ENCODE data around the gene LRP8. TPM values are rescaled to one million over a fixed set of nuclear protein-coding genes. Genes with fewer than 3 reads are reported as not detected.

The LRP8 gene
- total RNA-seq, 3 donors from 2014 or later = 1.3 to 6.5 (median 1.4) TPM

DNA sequence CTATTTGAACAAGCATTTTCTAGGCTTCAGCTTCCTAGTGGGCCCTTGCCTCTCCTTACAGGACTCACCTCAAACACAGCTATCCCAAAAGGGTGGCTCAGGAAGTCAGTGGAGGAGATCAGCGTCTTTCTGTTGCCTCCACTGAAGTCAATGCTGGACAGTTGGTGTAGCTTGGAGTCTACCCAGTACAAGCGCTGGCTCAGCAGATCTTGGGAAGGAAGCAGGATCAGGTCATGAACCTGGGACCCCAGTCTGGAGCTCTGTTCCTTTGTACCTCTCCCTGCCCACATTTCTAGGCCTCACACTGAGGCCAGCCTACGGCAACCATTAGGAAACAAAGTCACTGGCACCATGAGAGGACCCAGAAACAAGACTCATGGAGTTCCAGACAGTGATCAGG lies 65.9 kb downstream of the LRP8 start:
- Histone ChIP-seq H3K36me3 (ENCODE audit: low read depth) (no peaks in the 10 kb centered on the region), H3K9me3 (no peaks in the 10 kb centered on the region), H3K4me3 (no peak overlapping the region), H3K4me1 (ENCODE audit: low read depth) (no peaks in the 10 kb centered on the region)
- TF ChIP-seq, protein P1, sequence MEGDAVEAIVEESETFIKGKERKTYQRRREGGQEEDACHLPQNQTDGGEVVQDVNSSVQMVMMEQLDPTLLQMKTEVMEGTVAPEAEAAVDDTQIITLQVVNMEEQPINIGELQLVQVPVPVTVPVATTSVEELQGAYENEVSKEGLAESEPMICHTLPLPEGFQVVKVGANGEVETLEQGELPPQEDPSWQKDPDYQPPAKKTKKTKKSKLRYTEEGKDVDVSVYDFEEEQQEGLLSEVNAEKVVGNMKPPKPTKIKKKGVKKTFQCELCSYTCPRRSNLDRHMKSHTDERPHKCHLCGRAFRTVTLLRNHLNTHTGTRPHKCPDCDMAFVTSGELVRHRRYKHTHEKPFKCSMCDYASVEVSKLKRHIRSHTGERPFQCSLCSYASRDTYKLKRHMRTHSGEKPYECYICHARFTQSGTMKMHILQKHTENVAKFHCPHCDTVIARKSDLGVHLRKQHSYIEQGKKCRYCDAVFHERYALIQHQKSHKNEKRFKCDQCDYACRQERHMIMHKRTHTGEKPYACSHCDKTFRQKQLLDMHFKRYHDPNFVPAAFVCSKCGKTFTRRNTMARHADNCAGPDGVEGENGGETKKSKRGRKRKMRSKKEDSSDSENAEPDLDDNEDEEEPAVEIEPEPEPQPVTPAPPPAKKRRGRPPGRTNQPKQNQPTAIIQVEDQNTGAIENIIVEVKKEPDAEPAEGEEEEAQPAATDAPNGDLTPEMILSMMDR (IDR thresholded peaks at IDR 0.05) = no peak
- ATAC-seq (no peak), DNase-seq (no peak)
- intact Hi-C loops (cut with DNase I, micrococcal nuclease) = no loop called here

DNA sequence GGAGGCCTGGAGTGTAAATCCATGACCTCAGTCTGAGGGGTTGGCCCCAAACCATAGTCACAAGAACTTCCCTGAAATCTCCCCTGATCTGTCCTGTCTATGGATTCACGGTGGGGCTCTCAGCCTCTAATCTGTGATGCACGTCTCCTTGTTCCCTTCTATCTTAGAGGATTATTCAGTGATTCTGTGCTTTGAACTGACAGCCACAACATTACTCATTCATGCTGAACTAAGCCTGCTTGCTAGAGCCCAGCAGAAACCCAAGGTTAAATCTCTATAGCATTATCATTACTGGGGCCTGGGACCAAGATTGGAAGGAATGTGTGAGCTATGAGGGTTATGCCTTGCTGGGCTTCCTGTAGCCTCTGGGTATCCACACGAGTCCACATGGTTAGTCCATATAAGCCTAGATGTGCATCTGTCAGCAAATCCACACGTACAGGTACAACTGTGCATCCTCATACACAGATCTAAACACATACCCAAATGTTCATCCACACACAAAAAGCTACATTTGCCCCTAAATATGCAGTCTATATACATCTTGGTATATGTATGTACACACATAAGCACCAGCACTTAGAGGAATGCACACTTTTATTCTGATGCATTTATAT lies 67.1 kb downstream of the LRP8 start:
- H3K4me1 ChIP-seq (ENCODE audit: low read depth) = no peaks in the 10 kb centered on the region
- TF ChIP-seq, protein P1 (IDR thresholded peaks at IDR 0.05) = no peak
- DNase-seq (no peak), ATAC-seq (no peak)
- no peaks in the 10 kb centered on the region for H3K36me3 ChIP-seq (ENCODE audit: low read depth)
- intact Hi-C loops (cut with DNase I, micrococcal nuclease) = no loop called here
- H3K9me3 ChIP-seq = no peaks in the 10 kb centered on the region
- H3K4me3 ChIP-seq = no peak overlapping the region

GRCh38 chr1:53259932-53260331 lies 67.9 kb downstream of the LRP8 start:
- intact Hi-C loops (cut with DNase I, micrococcal nuclease) = no loop called here
- Histone ChIP-seq H3K36me3 (ENCODE audit: low read depth) (no peaks in the 10 kb centered on the region), H3K4me3 (no peak overlapping the region), H3K4me1 (ENCODE audit: low read depth) (no peaks in the 10 kb centered on the region), H3K9me3 (no peaks in the 10 kb centered on the region)
- TF ChIP-seq, protein P1 (IDR thresholded peaks at IDR 0.05) = no peak
- no peak for DNase-seq
- peak; percentile 28 for ATAC-seq

DNA sequence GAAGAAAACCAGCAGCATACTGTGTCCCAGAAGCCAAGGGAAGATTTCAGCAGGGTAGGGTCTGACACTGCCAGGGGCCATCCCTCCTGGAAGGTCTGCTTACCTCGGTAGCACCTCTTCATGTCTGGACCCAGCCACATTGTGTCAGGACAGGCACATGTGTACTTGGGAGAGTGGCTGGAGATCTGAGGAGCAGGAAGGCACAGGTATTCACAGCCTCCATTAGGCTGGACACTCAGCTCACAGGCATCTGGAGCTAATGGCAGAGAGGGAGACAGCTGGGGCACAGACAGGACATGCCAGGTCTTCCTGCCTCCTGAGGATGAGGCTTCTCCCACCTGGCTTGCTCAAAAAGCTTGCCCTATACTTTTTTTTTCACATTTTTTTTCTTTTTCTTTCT lies 69.7 kb downstream of the LRP8 start:
- Histone ChIP-seq H3K4me3 (no peak overlapping the region), H3K36me3 (ENCODE audit: low read depth) (no peaks in the 10 kb centered on the region), H3K9me3 (no peaks in the 10 kb centered on the region), H3K4me1 (ENCODE audit: low read depth) (no peaks in the 10 kb centered on the region)
- TF ChIP-seq, protein P1 (IDR thresholded peaks at IDR 0.05) = no peak
- no peak for DNase-seq
- ATAC-seq = no peak
- intact Hi-C loops (cut with DNase I, micrococcal nuclease) = no loop called here

GRCh38 chr1:53257454-53258081 lies 70.3 kb downstream of the LRP8 start:
- no peak for ATAC-seq
- intact Hi-C loops (cut with DNase I, micrococcal nuclease) = no loop called here

More at GRCh38 chr1:53257454-53258081, 70.3 kb downstream of the LRP8 start:
- DNase-seq = no peak
- TF ChIP-seq, protein P1 (IDR thresholded peaks at IDR 0.05) = no peak
- Histone ChIP-seq H3K4me3 (no peak overlapping the region), H3K36me3 (ENCODE audit: low read depth) (no peaks in the 10 kb centered on the region), H3K9me3 (no peaks in the 10 kb centered on the region), H3K4me1 (ENCODE audit: low read depth) (no peaks in the 10 kb centered on the region)
